Measurements from ENCODE around the gene GPC1.

The GPC1 gene

DNA sequence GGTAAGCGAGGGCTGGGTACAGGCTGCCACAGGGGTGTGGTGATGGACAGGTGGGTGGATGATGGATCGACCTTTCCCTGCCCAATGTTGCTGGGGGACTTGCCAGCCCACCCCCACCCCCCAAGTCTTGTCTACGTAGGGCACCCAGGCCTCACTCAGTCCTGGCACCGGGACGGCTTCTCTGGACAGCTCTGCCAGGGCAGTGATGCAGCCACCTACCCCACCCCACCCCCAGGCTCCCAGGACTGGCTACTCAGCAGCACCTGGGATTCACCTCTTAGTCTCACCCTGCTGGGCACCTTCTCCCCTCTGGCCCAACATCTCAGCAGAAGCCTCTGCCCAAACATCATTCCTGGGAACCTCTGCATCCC is 66.6 kb downstream of the GPC1 start:
- Histone ChIP-seq H3K4me3 (ENCODE audit: low read depth, low read length) (no peak overlapping the region), H3K27me3 (ENCODE audit: control insufficient read depth, insufficient read depth, low read length) (no peaks in the 10 kb centered on the region), H3K36me3 (ENCODE audit: control insufficient read depth, insufficient read depth, low read length) (no peaks in the 10 kb centered on the region), H3K4me1 (ENCODE audit: control insufficient read depth, insufficient read depth, low read length) (no peaks in the 10 kb centered on the region), H3K27ac (ENCODE audit: low read depth, low read length) (no peak overlapping the region), H3K9me3 (ENCODE audit: control insufficient read depth, insufficient read depth, low read length) (no peaks in the 10 kb centered on the region), H3K9ac (ENCODE audit: low read depth, low read length) (no peak overlapping the region)

DNA sequence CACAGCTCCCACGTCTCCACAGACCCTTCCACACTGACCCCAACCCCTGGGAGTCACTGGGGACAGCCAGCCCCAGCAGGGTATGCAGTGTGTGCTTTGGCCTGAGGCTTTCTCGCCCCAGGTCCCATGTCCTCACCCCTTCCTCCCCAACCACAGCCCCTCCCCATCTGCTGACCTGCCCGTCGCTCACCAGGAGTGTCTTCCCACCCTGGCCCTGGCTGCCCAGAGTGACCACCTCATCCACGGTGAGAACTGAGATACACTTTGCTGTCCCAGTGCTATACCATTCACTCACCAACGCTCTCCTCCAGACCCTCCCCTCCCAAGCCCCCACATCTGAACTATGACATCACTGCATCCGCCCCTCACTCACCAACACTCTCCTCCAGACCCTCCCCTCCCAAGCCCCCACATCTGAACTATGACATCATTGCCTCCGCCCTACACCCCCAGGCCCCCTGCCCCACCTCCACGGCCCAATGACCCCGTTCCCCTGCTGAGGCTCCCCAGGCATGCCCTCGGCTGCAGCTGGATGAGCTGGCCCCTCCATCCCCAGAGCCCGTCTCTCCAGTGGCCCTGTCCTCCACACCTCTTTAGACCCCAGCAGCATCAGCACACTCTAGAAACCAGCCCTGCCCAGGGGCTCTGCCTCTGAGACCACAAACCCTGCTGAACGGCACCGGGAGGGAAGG is 67.1 kb downstream of the GPC1 start:
- H3K36me3 ChIP-seq (ENCODE audit: control insufficient read depth, insufficient read depth, low read length) = no peaks in the 10 kb centered on the region
- no peak overlapping the region for H3K9ac ChIP-seq (ENCODE audit: low read depth, low read length)
- H3K27ac ChIP-seq (ENCODE audit: low read depth, low read length) = no peak overlapping the region
- no peaks in the 10 kb centered on the region for H3K9me3 ChIP-seq (ENCODE audit: control insufficient read depth, insufficient read depth, low read length)
- no peak overlapping the region for H3K4me3 ChIP-seq (ENCODE audit: low read depth, low read length)
- no peaks in the 10 kb centered on the region for H3K4me1 ChIP-seq (ENCODE audit: control insufficient read depth, insufficient read depth, low read length)
- no peaks in the 10 kb centered on the region for H3K27me3 ChIP-seq (ENCODE audit: control insufficient read depth, insufficient read depth, low read length)

DNA sequence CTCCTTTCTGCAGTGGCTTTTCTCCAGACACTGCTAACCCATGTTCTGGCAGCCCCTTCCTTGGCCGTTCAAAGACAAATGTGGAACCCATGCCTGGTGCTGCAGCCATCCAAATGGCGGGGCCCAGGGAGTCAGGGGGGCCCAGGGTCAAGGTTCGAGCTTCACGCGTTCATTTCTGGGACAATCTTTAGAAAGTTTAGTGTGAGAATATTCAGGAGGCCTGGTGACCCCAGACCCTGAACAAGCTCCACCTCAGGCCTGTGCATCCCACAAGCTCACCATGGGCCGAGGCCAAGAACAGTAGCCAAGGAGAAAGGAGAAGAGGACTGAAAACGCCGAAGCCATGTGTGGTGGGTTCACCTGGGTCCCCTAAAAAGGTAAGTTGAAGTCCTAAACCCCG is 67.9 kb downstream of the GPC1 start:
- Histone ChIP-seq H3K27ac (ENCODE audit: low read depth, low read length) (no peak overlapping the region), H3K36me3 (ENCODE audit: control insufficient read depth, insufficient read depth, low read length) (no peaks in the 10 kb centered on the region), H3K27me3 (ENCODE audit: control insufficient read depth, insufficient read depth, low read length) (no peaks in the 10 kb centered on the region), H3K4me1 (ENCODE audit: control insufficient read depth, insufficient read depth, low read length) (no peaks in the 10 kb centered on the region), H3K9ac (ENCODE audit: low read depth, low read length) (no peak overlapping the region), H3K4me3 (ENCODE audit: low read depth, low read length) (no peak overlapping the region), H3K9me3 (ENCODE audit: control insufficient read depth, insufficient read depth, low read length) (no peaks in the 10 kb centered on the region)

DNA sequence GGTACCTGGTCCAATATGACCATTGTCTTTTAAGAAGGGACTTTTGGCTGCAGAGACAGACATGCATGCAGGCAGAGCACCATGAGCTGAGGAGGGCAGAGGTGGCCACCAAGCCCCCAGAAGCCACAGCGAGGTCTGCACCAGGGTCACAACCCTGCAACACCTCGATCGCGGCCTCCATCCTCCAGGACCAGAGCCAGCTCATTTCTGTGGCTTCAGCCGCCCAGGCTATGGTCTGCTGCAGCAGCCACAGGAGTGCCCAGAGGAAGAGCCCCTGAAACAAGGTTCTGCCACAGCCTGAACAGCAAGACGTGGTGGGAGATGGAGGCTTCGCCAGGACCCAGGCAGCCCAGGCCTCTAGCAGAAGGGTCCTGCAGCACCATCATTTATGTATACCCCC is 68.4 kb downstream of the GPC1 start:
- Histone ChIP-seq H3K36me3 (ENCODE audit: control insufficient read depth, insufficient read depth, low read length) (no peaks in the 10 kb centered on the region), H3K9ac (ENCODE audit: low read depth, low read length) (no peak overlapping the region), H3K9me3 (ENCODE audit: control insufficient read depth, insufficient read depth, low read length) (no peaks in the 10 kb centered on the region), H3K27ac (ENCODE audit: low read depth, low read length) (no peak overlapping the region), H3K27me3 (ENCODE audit: control insufficient read depth, insufficient read depth, low read length) (no peaks in the 10 kb centered on the region), H3K4me1 (ENCODE audit: control insufficient read depth, insufficient read depth, low read length) (no peaks in the 10 kb centered on the region), H3K4me3 (ENCODE audit: low read depth, low read length) (no peak overlapping the region)

DNA sequence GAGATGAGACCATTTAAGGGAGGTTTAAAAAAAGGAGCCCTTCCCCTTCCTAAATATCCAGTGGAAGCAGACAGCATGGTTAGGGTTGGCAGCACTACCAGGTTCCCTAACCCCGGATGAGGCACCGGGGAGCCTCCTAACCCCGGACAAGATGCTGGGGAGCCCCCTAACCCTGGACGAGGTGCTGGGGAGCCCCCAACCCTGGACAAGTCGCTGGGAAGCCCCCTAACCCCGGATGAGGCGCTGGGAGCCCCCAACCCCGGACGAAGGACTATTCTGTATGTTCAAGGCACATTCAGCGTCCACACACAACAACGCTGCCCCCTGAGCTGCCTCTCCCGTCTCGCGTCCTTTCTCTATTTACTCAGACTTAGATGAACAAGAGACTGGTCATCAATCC is 70.4 kb downstream of the GPC1 start:
- H3K27ac ChIP-seq (ENCODE audit: low read depth, low read length) = no peak overlapping the region
- no peaks in the 10 kb centered on the region for H3K9me3 ChIP-seq (ENCODE audit: control insufficient read depth, insufficient read depth, low read length)
- no peak overlapping the region for H3K9ac ChIP-seq (ENCODE audit: low read depth, low read length)
- H3K4me1 ChIP-seq (ENCODE audit: control insufficient read depth, insufficient read depth, low read length) = no peaks in the 10 kb centered on the region
- H3K4me3 ChIP-seq (ENCODE audit: low read depth, low read length) = no peak overlapping the region
- H3K27me3 ChIP-seq (ENCODE audit: control insufficient read depth, insufficient read depth, low read length) = no peaks in the 10 kb centered on the region
- no peaks in the 10 kb centered on the region for H3K36me3 ChIP-seq (ENCODE audit: control insufficient read depth, insufficient read depth, low read length)

DNA sequence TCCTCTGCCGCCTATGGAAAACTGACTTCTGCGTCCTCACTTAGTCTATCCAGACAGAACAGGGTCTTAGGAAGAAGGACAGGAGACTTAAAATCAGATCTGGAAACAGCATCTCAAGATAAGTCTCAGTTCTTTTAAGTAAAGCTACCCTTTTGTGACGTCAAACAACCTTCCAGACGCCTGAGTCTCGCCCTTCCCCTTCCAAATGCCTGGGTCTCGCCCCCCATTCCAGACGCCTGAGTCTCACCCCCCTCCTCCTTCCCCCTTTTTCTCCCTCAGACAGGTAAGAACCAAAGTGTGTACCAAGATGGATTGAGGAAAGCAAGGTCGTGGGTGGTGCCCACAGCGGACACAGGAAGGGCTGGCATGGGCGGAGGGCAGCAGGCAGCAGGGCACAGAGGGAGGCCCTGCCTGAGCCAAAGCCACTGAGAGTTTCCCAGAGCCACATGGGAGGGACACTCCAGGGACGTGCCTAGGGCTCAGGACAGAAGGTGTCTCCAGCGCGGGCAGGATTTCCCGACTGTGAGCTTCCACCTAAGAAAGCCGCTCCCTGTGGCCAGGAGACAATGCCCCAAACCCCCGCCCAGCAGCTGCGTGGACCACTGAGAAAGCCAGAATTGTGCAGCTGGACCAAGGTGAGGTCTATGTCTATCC is 71.1 kb downstream of the GPC1 start:
- H3K4me1 ChIP-seq (ENCODE audit: control insufficient read depth, insufficient read depth, low read length) = no peaks in the 10 kb centered on the region
- H3K9ac ChIP-seq (ENCODE audit: low read depth, low read length) = no peak overlapping the region
- H3K27me3 ChIP-seq (ENCODE audit: control insufficient read depth, insufficient read depth, low read length) = no peaks in the 10 kb centered on the region
- no peak overlapping the region for H3K27ac ChIP-seq (ENCODE audit: low read depth, low read length)
- H3K36me3 ChIP-seq (ENCODE audit: control insufficient read depth, insufficient read depth, low read length) = no peaks in the 10 kb centered on the region
- H3K9me3 ChIP-seq (ENCODE audit: control insufficient read depth, insufficient read depth, low read length) = no peaks in the 10 kb centered on the region
- no peak overlapping the region for H3K4me3 ChIP-seq (ENCODE audit: low read depth, low read length)

DNA sequence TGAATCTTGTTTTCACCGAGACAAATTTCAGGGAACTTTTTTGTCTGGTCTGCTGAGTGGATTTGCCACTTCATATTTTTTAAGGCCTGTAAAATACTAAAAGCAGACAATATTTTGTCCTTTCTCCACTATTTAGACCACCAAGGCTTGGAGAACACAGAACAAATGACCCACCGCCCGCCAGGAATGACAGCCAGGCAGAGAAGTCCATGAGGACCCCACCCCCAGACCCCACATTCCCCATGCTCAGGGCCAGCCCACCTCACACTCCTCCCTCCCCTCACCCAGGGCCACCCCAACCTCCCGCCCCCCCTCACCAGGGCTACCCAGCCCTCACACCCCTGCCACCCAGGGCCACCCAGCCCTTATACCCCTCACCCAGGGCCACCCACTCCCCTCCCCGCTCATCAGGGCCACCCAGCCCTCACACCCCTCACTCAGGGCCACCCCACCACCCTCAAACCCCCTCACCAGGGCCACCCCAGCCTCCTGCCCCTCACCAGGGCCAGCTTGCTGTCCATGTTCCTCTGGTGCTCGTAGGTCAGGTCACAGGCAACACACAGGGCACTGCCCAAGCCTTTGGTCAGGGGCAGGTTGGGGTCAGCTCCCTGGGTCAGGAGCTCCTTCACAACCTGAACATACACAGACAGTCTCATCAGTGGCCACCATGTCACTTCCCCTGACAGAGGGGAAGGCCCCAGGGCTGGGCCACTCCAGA is 71.8 kb downstream of the GPC1 start:
- no peaks in the 10 kb centered on the region for H3K9me3 ChIP-seq (ENCODE audit: control insufficient read depth, insufficient read depth, low read length)

DNA sequence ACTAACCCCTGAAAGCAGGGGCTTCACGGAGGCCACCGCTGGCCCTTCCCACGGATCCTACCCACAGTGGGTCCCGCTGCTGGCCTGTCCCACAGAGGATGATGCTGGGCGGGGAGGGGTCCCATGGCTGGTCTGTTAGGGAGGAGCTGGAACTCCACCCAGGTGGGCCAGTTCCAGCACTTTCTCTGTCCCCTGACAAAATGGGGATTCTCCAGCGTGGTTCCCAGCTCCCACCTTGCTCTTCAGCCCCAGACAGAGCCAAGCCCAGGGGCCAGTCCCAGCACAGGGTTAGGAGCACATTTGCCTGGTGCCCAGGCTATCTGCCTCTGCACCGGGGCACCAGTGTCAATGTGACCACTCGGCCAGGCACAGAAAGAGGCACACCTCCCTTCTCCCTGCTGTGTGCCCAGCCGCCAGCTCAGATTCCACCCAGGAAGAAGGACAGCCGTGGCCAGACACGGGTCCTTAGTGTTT is 72.4 kb downstream of the GPC1 start:
- Histone ChIP-seq H3K4me3 (ENCODE audit: low read depth, low read length) (no peak overlapping the region), H3K27ac (ENCODE audit: low read depth, low read length) (no peak overlapping the region), H3K36me3 (ENCODE audit: control insufficient read depth, insufficient read depth, low read length) (no peaks in the 10 kb centered on the region), H3K27me3 (ENCODE audit: control insufficient read depth, insufficient read depth, low read length) (no peaks in the 10 kb centered on the region), H3K4me1 (ENCODE audit: control insufficient read depth, insufficient read depth, low read length) (no peaks in the 10 kb centered on the region), H3K9ac (ENCODE audit: low read depth, low read length) (no peak overlapping the region), H3K9me3 (ENCODE audit: control insufficient read depth, insufficient read depth, low read length) (no peaks in the 10 kb centered on the region)

More for the DNA sequence above, 71.8 kb downstream of the GPC1 start:
- no peaks in the 10 kb centered on the region for H3K36me3 ChIP-seq (ENCODE audit: control insufficient read depth, insufficient read depth, low read length)
- H3K27ac ChIP-seq (ENCODE audit: low read depth, low read length) = no peak overlapping the region
- no peak overlapping the region for H3K9ac ChIP-seq (ENCODE audit: low read depth, low read length)
- no peak overlapping the region for H3K4me3 ChIP-seq (ENCODE audit: low read depth, low read length)
- H3K4me1 ChIP-seq (ENCODE audit: control insufficient read depth, insufficient read depth, low read length) = no peaks in the 10 kb centered on the region
- H3K27me3 ChIP-seq (ENCODE audit: control insufficient read depth, insufficient read depth, low read length) = no peaks in the 10 kb centered on the region

DNA sequence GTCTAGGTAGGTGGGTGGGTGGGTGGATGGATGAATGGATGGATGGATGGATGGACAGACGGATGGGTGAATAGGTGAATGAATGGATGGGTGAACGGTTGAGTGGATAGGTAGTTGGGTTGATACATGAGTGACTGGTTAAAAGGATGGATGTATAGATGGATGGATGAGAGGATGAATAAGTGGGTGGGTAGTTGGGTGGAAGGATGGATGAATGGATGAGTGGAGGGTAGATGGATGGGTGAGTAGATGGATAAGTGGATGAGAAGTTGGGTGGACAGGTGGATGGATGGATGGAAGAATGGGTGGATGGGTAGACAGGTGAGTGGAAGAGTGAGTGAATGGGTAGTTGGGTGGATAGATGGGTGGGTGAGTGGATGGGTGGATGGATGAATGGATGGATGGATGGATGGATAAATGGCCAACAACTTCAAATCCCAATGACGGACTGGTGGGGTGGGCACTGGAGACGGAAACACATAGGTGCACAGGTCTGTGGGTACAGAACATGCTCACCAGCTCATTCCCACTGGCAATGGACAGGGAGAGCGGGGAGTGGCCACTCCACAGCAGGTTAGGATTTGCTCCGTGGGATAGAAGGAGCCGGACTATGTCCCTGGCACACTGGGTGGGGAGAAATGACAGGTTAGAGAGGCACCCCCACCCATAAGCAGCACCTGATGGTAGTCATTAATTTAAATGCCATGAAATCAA is 73.5 kb downstream of the GPC1 start:
- Histone ChIP-seq H3K4me3 (ENCODE audit: low read depth, low read length) (no peak overlapping the region), H3K4me1 (ENCODE audit: control insufficient read depth, insufficient read depth, low read length) (no peaks in the 10 kb centered on the region), H3K9ac (ENCODE audit: low read depth, low read length) (no peak overlapping the region), H3K9me3 (ENCODE audit: control insufficient read depth, insufficient read depth, low read length) (no peaks in the 10 kb centered on the region), H3K27me3 (ENCODE audit: control insufficient read depth, insufficient read depth, low read length) (no peaks in the 10 kb centered on the region), H3K36me3 (ENCODE audit: control insufficient read depth, insufficient read depth, low read length) (no peaks in the 10 kb centered on the region), H3K27ac (ENCODE audit: low read depth, low read length) (no peak overlapping the region)

DNA sequence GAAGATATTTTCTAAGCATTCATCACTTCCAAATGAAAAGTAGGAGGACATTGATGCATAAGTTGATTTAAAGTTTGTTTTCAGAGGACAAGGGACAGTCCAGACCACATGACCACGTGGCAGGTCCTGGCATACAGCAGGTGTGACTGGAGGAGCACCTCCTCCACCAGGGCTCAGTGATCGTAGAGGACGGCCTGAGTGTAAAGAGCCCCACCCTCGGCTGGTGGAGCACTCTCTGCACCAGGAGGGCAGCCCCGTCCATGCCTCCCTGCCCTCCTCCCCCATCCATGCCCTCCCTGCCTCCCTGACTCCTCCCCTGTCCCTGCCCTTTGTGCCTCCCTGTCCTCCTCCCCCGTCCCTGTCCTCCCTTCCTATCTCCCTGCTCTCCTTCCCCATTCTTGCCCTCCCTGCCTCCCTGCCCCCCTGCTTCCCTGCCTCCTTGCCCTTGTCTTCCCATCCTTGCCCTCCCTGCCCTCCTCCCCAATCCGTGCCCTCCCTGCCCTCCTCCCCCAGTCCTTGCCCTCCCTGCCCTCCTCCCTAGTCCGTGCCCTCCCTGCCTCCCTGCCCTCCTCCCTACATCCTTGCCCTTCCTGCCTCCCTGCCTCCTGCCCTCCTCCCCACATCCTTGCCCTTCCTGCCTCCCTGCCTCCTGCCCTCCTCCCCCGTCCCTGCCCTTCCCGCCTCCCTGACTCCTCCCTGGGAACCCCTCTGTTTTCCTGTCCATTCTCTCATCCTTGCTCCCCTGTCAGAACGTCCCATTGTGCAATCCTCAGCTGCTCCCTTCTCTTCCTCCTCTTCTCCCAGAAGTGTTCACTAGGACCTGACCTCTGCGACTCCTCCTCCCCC is 74.4 kb downstream of the GPC1 start:
- no peak overlapping the region for H3K4me3 ChIP-seq (ENCODE audit: low read depth, low read length)
- no peak overlapping the region for H3K27ac ChIP-seq (ENCODE audit: low read depth, low read length)
- no peaks in the 10 kb centered on the region for H3K27me3 ChIP-seq (ENCODE audit: control insufficient read depth, insufficient read depth, low read length)
- H3K9me3 ChIP-seq (ENCODE audit: control insufficient read depth, insufficient read depth, low read length) = no peaks in the 10 kb centered on the region
- no peaks in the 10 kb centered on the region for H3K4me1 ChIP-seq (ENCODE audit: control insufficient read depth, insufficient read depth, low read length)
- no peaks in the 10 kb centered on the region for H3K36me3 ChIP-seq (ENCODE audit: control insufficient read depth, insufficient read depth, low read length)
- no peak overlapping the region for H3K9ac ChIP-seq (ENCODE audit: low read depth, low read length)

All from HUES48 (cell line).